MM.1S (cell line): Measurements from ENCODE around the gene LGR4.
"Not testable (repeated sequence)": the region's sequence is repeated elsewhere in the genome, so short reads cannot be mapped to it uniquely, and the experiment has no call there.

Source experiments
- EZH2 ChIP-seq: fragments of 300-600 bp; sonication (generic); optimal IDR thresholded peaks from 2 replicates; pipeline ENCODE3; 2017; ENCODE audit warnings: low read depth, mild to moderate bottlenecking, antibody characterized with exemption, low read length, mixed read lengths
- EZH2phosphoT487 ChIP-seq: fragments of 300-600 bp; sonication (generic); IDR thresholded peaks from 2 replicates; pipeline ENCODE4 v1.6.1; 2018; ENCODE audit warnings: antibody characterized with exemption, low read length
- TF ChIP-seq, protein P1 (sequence below): fragments of 300-600 bp; sonication (generic); IDR thresholded peaks from 2 replicates; pipeline ENCODE4 v1.5.1; 2016; ENCODE audit warnings: antibody characterized with exemption, low read length, mixed read lengths

DNA sequence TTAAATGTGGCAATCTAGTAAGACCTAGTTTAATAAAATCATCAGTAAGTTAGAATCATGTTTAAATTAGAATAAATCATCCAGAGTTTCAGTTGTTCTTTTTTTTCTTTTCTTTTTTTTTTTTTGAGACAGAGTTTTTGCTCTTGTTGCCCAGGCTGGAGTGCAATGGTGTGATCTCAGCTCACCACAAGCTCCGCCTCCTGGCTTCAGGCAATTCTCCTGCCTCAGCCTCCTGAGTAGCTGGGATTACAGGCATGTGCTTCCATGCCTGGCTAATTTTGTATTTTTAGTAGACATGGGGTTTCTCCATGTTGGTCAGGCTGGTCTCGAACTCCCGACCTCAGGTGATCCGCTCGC lies 24.4 kb downstream of the LGR4 start:
- TF ChIP-seq, protein P1, sequence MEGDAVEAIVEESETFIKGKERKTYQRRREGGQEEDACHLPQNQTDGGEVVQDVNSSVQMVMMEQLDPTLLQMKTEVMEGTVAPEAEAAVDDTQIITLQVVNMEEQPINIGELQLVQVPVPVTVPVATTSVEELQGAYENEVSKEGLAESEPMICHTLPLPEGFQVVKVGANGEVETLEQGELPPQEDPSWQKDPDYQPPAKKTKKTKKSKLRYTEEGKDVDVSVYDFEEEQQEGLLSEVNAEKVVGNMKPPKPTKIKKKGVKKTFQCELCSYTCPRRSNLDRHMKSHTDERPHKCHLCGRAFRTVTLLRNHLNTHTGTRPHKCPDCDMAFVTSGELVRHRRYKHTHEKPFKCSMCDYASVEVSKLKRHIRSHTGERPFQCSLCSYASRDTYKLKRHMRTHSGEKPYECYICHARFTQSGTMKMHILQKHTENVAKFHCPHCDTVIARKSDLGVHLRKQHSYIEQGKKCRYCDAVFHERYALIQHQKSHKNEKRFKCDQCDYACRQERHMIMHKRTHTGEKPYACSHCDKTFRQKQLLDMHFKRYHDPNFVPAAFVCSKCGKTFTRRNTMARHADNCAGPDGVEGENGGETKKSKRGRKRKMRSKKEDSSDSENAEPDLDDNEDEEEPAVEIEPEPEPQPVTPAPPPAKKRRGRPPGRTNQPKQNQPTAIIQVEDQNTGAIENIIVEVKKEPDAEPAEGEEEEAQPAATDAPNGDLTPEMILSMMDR: not testable (repeated sequence)
- TF ChIP-seq EZH2, EZH2phosphoT487: not testable (repeated sequence)
